SK-N-SH (cell line): ENCODE results near the gene WWTR1. TPM values are rescaled to one million over a fixed set of nuclear protein-coding genes. Genes with fewer than 3 reads are reported as not detected.

Experiments used
- CTCF ChIA-PET: fragments of 300-600, 350-600 bp; formaldehyde crosslinking; extraction: SDS; loops from one replicate; lab custom pipeline; 2021; lab: Yijun Ruan, JAX
- POLR2A ChIA-PET: fragments of 350-600 bp; sonication (Branson Sonifier 250); formaldehyde crosslinking; extraction: SDS; loops from one replicate; lab custom pipeline; 2020; ENCODE audit warnings: antibody characterized with exemption, inconsistent platforms; lab: Yijun Ruan, JAX
- DNase-seq: peaks from one replicate; pipeline ENCODE4 v3.0.0; 2012
- H2AFZ ChIP-seq: fragments of 200-600 bp; sonication (generic); 2 replicates; pipeline ENCODE4 v1.8.1; 2016; ENCODE audit warnings: antibody characterized with exemption, mild to moderate bottlenecking, low read depth
- H3F3A ChIP-seq: fragments of 200-600 bp; sonication (generic); replicated peaks from 2 replicates; pipeline ENCODE3; 2016; ENCODE audit warnings: antibody characterized with exemption, mild to moderate bottlenecking; ENCODE audit not compliant: insufficient read depth
- H3K27ac ChIP-seq, 2 experiments: fragments of 200-500 bp in 1 of 2; fragments of 200-600 bp in 1 of 2; sonication (Bioruptor generic) in 1 of 2; sonication (generic), shearing (Covaris generic) in 1 of 2; 2 replicates each; pipeline versions ENCODE4 v1.5.1 to v1.6.1; 2014 to 2016; ENCODE audit warnings: low read depth in 2 of 2, inconsistent platforms in 1 of 2, low read length in 1 of 2, mild to moderate bottlenecking in 1 of 2, mixed read lengths in 1 of 2
- H3K27me3 ChIP-seq: fragments of 200-600 bp; sonication (generic), shearing (Covaris generic); 2 replicates; pipeline ENCODE4 v1.6.1; 2016; ENCODE audit warnings: mixed run types; ENCODE audit not compliant: insufficient read depth
- H3K36me3 ChIP-seq, 2 experiments: fragments of 200-500 bp in 1 of 2; fragments of 200-600 bp in 1 of 2; sonication (Bioruptor generic) in 1 of 2; sonication (generic) in 1 of 2; replicated peaks in 1 of 2; 2 replicates each; pipeline versions ENCODE3 to v1.5.1; 2014 to 2016; ENCODE audit warnings: low read length in 1 of 2, mild to moderate bottlenecking in 1 of 2; ENCODE audit not compliant: insufficient read depth in 2 of 2, control insufficient read depth in 1 of 2
- H3K4me1 ChIP-seq, 2 experiments: fragments of 200-500 bp in 1 of 2; fragments of 200-600 bp in 1 of 2; sonication (Bioruptor generic) in 1 of 2; sonication (generic), shearing (Covaris generic) in 1 of 2; 2 replicates each; pipeline versions ENCODE4 v1.5.1 to v1.6.1; 2014 to 2016; ENCODE audit warnings: low read depth in 1 of 2, low read length in 1 of 2, mixed run types in 1 of 2; ENCODE audit not compliant: insufficient read depth in 2 of 2, control insufficient read depth in 1 of 2
- H3K4me2 ChIP-seq: fragments of 200-600 bp; sonication (generic), shearing (Covaris generic); 2 replicates; pipeline ENCODE4 v1.6.1; 2017; ENCODE audit warnings: mixed run types
- H3K4me3 ChIP-seq, 2 experiments: fragments of 200-500 bp in 1 of 2; fragments of 200-600 bp in 1 of 2; sonication (Bioruptor generic) in 1 of 2; sonication (generic), shearing (Covaris generic) in 1 of 2; 2 replicates each; pipeline versions ENCODE4 v1.5.1 to v1.8.1; 2014 to 2016; ENCODE audit warnings: low read depth in 2 of 2, inconsistent platforms in 1 of 2, low read length in 1 of 2, mild to moderate bottlenecking in 1 of 2, mixed read lengths in 1 of 2, moderate library complexity in 1 of 2
- H3K79me2 ChIP-seq: fragments of 200-600 bp; sonication (generic); 2 replicates; pipeline ENCODE4 v1.8.1; 2017; ENCODE audit warnings: mild to moderate bottlenecking; ENCODE audit not compliant: insufficient read depth
- H3K9ac ChIP-seq: fragments of 200-600 bp; sonication (generic); 2 replicates; pipeline ENCODE4 v1.6.1; 2017; ENCODE audit warnings: mixed run types
- H3K9me2 ChIP-seq: fragments of 200-600 bp; sonication (generic); 2 replicates; pipeline ENCODE4 v1.6.1; 2017; ENCODE audit warnings: mixed run types
- H3K9me3 ChIP-seq: fragments of 200-600 bp; sonication (generic); 2 replicates; pipeline ENCODE4 v1.6.1; 2017; ENCODE audit warnings: mixed run types, mild to moderate bottlenecking, moderate library complexity
- H4K20me1 ChIP-seq: fragments of 200-600 bp; sonication (generic); 2 replicates; pipeline ENCODE4 v1.6.1; 2017; ENCODE audit warnings: mild to moderate bottlenecking, mixed run types; ENCODE audit not compliant: insufficient read depth
- CHD2 ChIP-seq: fragments of 150-350 bp; IDR thresholded peaks from 2 replicates; pipeline ENCODE4 v1.6.1; 2018; ENCODE audit warnings: low read length; ENCODE audit not compliant: partially characterized antibody
- ELF1 ChIP-seq: IDR thresholded peaks from 2 replicates; pipeline ENCODE4 v1.4.0; 2012
- EP300 ChIP-seq, 2 experiments: IDR thresholded peaks; 2 replicates each; pipeline versions ENCODE4 v1.4.0 to v1.6.1; 2012; ENCODE audit warnings: borderline replicate concordance in 1 of 2, low read depth in 1 of 2, low read length in 1 of 2
- EZH2phosphoT487 ChIP-seq: fragments of 200-600 bp; sonication (generic); IDR thresholded peaks from 2 replicates; pipeline ENCODE4 v1.6.1; 2017; ENCODE audit warnings: low read depth, mixed run types, mild to moderate bottlenecking, antibody characterized with exemption, moderate library complexity, borderline replicate concordance
- FOSL2 ChIP-seq: IDR thresholded peaks from 2 replicates; pipeline ENCODE4 v1.4.0; 2012; ENCODE audit warnings: low read depth, mild to moderate bottlenecking, moderate library complexity, borderline replicate concordance
- FOXJ3 ChIP-seq: sonication (generic); formaldehyde crosslinking; IDR thresholded peaks from 2 replicates; pipeline ENCODE4 v1.5.1; 2020; ENCODE audit warnings: mild to moderate bottlenecking, missing genetic modification reagents
- FOXM1 ChIP-seq: IDR thresholded peaks from 2 replicates; pipeline ENCODE4 v1.4.0; 2012; ENCODE audit warnings: low read depth, mild to moderate bottlenecking
- GABPA ChIP-seq: IDR thresholded peaks from 2 replicates; pipeline ENCODE4 v1.4.0; 2012; ENCODE audit warnings: low read depth, mild to moderate bottlenecking
- GATA2 ChIP-seq: sonication (generic); formaldehyde crosslinking; IDR thresholded peaks from 2 replicates; pipeline ENCODE4 v1.5.0; 2020; ENCODE audit warnings: mild to moderate bottlenecking, missing genetic modification reagents
- IRF3 ChIP-seq: fragments of 150-350 bp; IDR thresholded peaks from 2 replicates; pipeline ENCODE4 v1.6.1; 2016; ENCODE audit warnings: mild to moderate bottlenecking, low read depth, low read length
- MEF2A ChIP-seq: IDR thresholded peaks from 2 replicates; pipeline ENCODE4 v1.4.0; 2012; ENCODE audit warnings: low read depth, borderline replicate concordance
- MXI1 ChIP-seq: IDR thresholded peaks from 2 replicates; pipeline ENCODE4 v1.6.1; 2012; ENCODE audit warnings: mild to moderate bottlenecking, low read depth, low read length, improper control_type of control experiment
- POLR2AphosphoS5 ChIP-seq: IDR thresholded peaks from 2 replicates; pipeline ENCODE4 v1.6.1; 2012; ENCODE audit warnings: low read depth, low read length
- RAD21 ChIP-seq: IDR thresholded peaks from 2 replicates; pipeline ENCODE4 v1.6.1; 2012; ENCODE audit warnings: mild to moderate bottlenecking, low read length
- RCOR1 ChIP-seq: fragments of 150-350 bp; IDR thresholded peaks from 2 replicates; pipeline ENCODE4 v1.6.1; 2017; ENCODE audit warnings: antibody characterized with exemption, low read length
- RFX5 ChIP-seq: IDR thresholded peaks from 2 replicates; pipeline ENCODE4 v1.6.1; 2012; ENCODE audit warnings: mild to moderate bottlenecking, improper control_type of control experiment, low read length
- RXRA ChIP-seq: IDR thresholded peaks from 2 replicates; pipeline ENCODE4 v1.4.0; 2012; ENCODE audit warnings: low read depth, mild to moderate bottlenecking, borderline replicate concordance
- SMC3 ChIP-seq: IDR thresholded peaks from 2 replicates; pipeline ENCODE4 v1.6.1; 2012; ENCODE audit warnings: low read depth, low read length, improper control_type of control experiment
- TCF12 ChIP-seq: IDR thresholded peaks from 2 replicates; pipeline ENCODE4 v1.4.0; 2012
- TEAD4 ChIP-seq: IDR thresholded peaks from 2 replicates; pipeline ENCODE4 v1.4.0; 2012; ENCODE audit warnings: mild to moderate bottlenecking, borderline replicate concordance; ENCODE audit not compliant: insufficient read depth
- ZBTB33 ChIP-seq: IDR thresholded peaks from 2 replicates; pipeline ENCODE4 v1.4.0; 2012; ENCODE audit warnings: low read depth, borderline replicate concordance
- WGBS: methylation state at CpG from one replicate; pipeline ENCODE4 v1.1.6; 2017; ENCODE audit warnings: low lambda C conversion rate; 5-methylcytosine and 5-hydroxymethylcytosine counted together
- polyA plus RNA-seq, 3 experiments: library from polyadenylated mRNA; depleted of rRNA; stranded (reverse); fragments of >200 nt; gene quantifications; 2 replicates each; pipeline ENCODE4 v1.2.3, GENCODE V29; 2012
- TF ChIP-seq, protein P1 (sequence below): IDR thresholded peaks from 2 replicates; pipeline ENCODE4 v1.4.0; 2012; ENCODE audit warnings: low read depth
- TF ChIP-seq, protein P2 (sequence below): fragments of 200-600 bp; sonication (generic); IDR thresholded peaks from 2 replicates; pipeline ENCODE4 v1.6.1; 2017; ENCODE audit warnings: antibody characterized with exemption, mild to moderate bottlenecking, moderate library complexity
- TF ChIP-seq, protein P3 (sequence below): fragments of 150-350 bp; IDR thresholded peaks from 2 replicates; pipeline ENCODE4 v1.6.1; 2017; ENCODE audit warnings: antibody characterized with exemption, low read length, low read depth, borderline replicate concordance
- TF ChIP-seq, protein P4 (sequence below): IDR thresholded peaks from 2 replicates; pipeline ENCODE4 v1.6.1; 2012; ENCODE audit warnings: mild to moderate bottlenecking, low read depth, low read length, moderate library complexity

The WWTR1 gene
- polyA plus RNA-seq, 1 of the 3 experiments (the other 2 are of a cell fraction): 60.6 TPM

GRCh38 chr3:149586871-149587270 lies 71.0 kb downstream of the WWTR1 start:
- Histone ChIP-seq H3K27ac (0 out of 4 replicates have a peak overlapping the region, but pooled peaks of 1 of the 2 experiments have one; percentile 6), H3K9ac (no peak overlapping the region), H3K27me3 (no peaks in the 10 kb centered on the region), H3K36me3 (no peaks in the 10 kb centered on the region), H3F3A (peaks cover 23% of the 10 kb centered on the region), H2AFZ (no peak overlapping the region), H3K4me1 (peaks cover 0 to 63% of the 10 kb centered on the region in 2 experiments; a peak in 2 of 4 replicates), H3K4me3 (no peak overlapping the region), H3K4me2 (peak overlapping the region; percentile 2; the same call in 1 of the 2 replicates), H3K9me3 (no peaks in the 10 kb centered on the region), H3K79me2 (peaks cover 78% of the 10 kb centered on the region), H4K20me1 (no peaks in the 10 kb centered on the region), H3K9me2 (no peaks in the 10 kb centered on the region)
- no peak for DNase-seq
- WGBS: 69% methylated on average over 1 of the region's 1 CpG
- ChIA-PET CTCF (no interaction called here), POLR2A (no interaction called here)
- TF ChIP-seq FOXJ3 (CRISPR knock-in tag): no peak
- TF ChIP-seq, protein P1, sequence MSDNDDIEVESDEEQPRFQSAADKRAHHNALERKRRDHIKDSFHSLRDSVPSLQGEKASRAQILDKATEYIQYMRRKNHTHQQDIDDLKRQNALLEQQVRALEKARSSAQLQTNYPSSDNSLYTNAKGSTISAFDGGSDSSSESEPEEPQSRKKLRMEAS: no peak
- no peak for TF ChIP-seq TEAD4
- no peak for TF ChIP-seq RFX5
- no peak for TF ChIP-seq GABPA
- no peak for TF ChIP-seq CHD2
- no peak for TF ChIP-seq POLR2AphosphoS5
- TF ChIP-seq MEF2A: no peak
- TF ChIP-seq GATA2 (CRISPR knock-in tag): no peak
- TF ChIP-seq ELF1: no peak
- no peak for TF ChIP-seq MXI1
- TF ChIP-seq SMC3: no peak
- no peak for TF ChIP-seq RAD21
- TF ChIP-seq EZH2phosphoT487: no peak
- no peak for TF ChIP-seq FOXM1
- TF ChIP-seq EP300 (IDR thresholded peaks at IDR 0.05; ENCODE audit: borderline replicate concordance in 1 of 2, low read depth in 1 of 2, low read length in 1 of 2): no peak; a peak in 1 of 4 replicates
- no peak for TF ChIP-seq ZBTB33
- TF ChIP-seq, protein P2, sequence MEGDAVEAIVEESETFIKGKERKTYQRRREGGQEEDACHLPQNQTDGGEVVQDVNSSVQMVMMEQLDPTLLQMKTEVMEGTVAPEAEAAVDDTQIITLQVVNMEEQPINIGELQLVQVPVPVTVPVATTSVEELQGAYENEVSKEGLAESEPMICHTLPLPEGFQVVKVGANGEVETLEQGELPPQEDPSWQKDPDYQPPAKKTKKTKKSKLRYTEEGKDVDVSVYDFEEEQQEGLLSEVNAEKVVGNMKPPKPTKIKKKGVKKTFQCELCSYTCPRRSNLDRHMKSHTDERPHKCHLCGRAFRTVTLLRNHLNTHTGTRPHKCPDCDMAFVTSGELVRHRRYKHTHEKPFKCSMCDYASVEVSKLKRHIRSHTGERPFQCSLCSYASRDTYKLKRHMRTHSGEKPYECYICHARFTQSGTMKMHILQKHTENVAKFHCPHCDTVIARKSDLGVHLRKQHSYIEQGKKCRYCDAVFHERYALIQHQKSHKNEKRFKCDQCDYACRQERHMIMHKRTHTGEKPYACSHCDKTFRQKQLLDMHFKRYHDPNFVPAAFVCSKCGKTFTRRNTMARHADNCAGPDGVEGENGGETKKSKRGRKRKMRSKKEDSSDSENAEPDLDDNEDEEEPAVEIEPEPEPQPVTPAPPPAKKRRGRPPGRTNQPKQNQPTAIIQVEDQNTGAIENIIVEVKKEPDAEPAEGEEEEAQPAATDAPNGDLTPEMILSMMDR: no peak
- no peak for TF ChIP-seq IRF3
- TF ChIP-seq FOSL2: peak; percentile 63; the same call in 1 of the 2 replicates
- TF ChIP-seq RCOR1: no peak
- TF ChIP-seq, protein P3, sequence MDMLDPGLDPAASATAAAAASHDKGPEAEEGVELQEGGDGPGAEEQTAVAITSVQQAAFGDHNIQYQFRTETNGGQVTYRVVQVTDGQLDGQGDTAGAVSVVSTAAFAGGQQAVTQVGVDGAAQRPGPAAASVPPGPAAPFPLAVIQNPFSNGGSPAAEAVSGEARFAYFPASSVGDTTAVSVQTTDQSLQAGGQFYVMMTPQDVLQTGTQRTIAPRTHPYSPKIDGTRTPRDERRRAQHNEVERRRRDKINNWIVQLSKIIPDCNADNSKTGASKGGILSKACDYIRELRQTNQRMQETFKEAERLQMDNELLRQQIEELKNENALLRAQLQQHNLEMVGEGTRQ: no peak
- TF ChIP-seq, protein P4, sequence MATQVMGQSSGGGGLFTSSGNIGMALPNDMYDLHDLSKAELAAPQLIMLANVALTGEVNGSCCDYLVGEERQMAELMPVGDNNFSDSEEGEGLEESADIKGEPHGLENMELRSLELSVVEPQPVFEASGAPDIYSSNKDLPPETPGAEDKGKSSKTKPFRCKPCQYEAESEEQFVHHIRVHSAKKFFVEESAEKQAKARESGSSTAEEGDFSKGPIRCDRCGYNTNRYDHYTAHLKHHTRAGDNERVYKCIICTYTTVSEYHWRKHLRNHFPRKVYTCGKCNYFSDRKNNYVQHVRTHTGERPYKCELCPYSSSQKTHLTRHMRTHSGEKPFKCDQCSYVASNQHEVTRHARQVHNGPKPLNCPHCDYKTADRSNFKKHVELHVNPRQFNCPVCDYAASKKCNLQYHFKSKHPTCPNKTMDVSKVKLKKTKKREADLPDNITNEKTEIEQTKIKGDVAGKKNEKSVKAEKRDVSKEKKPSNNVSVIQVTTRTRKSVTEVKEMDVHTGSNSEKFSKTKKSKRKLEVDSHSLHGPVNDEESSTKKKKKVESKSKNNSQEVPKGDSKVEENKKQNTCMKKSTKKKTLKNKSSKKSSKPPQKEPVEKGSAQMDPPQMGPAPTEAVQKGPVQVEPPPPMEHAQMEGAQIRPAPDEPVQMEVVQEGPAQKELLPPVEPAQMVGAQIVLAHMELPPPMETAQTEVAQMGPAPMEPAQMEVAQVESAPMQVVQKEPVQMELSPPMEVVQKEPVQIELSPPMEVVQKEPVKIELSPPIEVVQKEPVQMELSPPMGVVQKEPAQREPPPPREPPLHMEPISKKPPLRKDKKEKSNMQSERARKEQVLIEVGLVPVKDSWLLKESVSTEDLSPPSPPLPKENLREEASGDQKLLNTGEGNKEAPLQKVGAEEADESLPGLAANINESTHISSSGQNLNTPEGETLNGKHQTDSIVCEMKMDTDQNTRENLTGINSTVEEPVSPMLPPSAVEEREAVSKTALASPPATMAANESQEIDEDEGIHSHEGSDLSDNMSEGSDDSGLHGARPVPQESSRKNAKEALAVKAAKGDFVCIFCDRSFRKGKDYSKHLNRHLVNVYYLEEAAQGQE: no peak
- peak; percentile 62 for TF ChIP-seq TCF12
- TF ChIP-seq RXRA: no peak
